ENCODE data around the gene MTURN. TPM values are rescaled to one million over a fixed set of nuclear protein-coding genes. Genes with fewer than 3 reads are reported as not detected.
"Not testable (repeated sequence)": the region's sequence is repeated elsewhere in the genome, so short reads cannot be mapped to it uniquely, and the experiment has no call there.

MTURN gene
- total RNA-seq, 1 donor from 2014 or later = 368 TPM

DNA sequence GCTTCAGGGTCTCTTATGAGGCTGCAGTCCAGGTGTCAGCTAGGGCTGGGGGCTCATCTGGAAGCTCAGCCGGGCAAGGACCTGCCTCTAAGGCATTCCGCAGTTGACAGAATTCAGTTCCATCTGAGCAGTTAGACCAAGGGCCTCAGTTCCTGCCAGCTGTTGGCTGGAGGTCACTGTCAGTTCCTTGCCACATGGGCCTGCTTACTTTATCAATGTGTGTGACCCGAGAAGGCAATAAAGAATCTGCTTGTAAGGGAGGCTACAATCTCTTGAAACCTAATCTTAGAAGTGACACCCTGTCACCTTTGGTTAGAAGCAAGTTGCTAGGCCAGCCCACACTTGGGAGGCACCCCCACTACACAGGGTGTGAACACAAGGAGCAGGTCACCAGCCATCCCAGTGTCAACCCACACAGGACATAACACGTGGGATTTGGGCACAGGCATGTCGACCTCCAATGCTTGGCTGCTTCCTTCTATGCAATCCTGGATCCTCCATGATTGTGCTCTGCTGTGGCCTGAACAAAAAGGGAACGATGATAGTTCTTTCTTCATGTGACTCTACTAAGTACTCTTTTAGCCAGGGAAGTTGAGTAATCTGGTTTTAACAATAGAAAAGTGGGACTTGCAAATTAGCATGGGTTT is 41.8 kb downstream of the MTURN start:
- FAIRE-seq (no peak), DNase-seq (ENCODE audit: low spot score in 2 of 2) (no peak)

DNA sequence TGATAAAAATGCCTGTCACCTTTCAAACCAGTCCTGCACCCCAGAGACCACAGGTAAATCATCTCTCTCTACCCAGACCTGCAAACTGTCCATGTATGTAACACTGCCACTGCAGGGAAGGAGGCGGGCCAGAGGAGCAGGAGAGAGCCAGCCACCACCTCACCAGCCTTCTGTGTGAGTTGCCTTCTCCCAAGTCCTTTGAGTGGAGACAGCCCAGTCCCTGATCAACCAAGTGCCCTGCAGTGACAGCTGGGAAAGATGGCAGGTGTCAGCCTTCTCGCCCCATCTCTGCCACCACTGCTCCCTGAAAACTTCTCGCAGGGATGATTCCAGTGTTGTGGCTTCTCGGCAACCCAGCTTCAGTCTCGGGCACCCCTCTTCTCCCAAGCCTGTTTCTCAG is 42.4 kb downstream of the MTURN start:
- DNase-seq (ENCODE audit: low spot score in 2 of 2) = no peak
- FAIRE-seq = no peak

DNA sequence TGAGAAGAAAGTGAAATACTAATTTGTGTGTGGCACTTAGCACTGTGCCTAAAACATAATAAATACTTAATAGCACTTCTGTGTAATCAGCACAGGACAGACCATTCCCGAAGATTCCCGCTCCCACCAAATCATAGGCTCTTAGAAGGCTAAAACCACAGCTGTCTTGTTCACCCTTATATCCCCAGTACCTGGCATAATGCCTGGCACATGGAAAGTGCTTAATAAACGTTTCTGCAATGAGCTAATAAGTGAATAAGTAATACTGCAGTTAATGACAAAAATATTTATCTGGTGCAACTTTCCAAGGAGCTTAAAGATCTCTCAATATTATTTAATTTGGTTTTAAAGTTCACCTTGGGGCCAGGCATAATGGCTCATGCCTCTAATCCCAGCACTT is 43.2 kb downstream of the MTURN start:
- DNase-seq (ENCODE audit: low spot score in 2 of 2) (no peak), FAIRE-seq (no peak)

DNA sequence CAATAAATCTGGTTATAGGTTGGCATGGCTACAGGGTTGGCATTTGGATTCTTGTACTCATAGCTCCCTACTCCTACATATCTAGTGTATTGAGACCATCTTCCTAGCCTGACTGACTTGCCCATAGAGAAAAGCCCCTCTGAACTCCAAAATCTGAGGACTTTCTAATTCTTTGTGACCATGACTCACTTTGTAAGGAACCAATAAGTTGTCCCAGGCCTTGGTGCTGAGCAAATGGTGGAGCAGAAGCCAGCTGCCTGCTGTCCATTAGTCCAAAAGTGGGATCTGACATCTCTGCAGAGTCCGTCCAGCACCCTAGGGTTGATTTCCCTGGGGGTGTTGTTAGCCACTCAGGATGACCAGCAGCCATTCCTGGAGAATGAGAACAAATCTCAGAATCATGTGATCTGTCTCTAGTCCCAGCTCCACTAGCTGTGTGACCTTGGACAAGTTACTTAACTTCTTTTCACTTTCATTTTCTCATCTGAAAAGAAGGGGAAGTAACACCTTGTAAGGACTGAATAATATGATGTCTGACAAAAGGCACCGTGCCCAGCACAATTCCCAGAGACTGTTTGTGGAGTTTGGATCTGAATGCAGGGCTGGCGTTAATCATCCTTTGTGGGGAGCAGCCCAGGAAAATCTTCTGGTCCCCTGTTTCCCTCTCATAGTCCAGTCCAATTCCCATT is 44.1 kb downstream of the MTURN start:
- no peak for FAIRE-seq
- DNase-seq (ENCODE audit: low spot score in 2 of 2) = no peak

DNA sequence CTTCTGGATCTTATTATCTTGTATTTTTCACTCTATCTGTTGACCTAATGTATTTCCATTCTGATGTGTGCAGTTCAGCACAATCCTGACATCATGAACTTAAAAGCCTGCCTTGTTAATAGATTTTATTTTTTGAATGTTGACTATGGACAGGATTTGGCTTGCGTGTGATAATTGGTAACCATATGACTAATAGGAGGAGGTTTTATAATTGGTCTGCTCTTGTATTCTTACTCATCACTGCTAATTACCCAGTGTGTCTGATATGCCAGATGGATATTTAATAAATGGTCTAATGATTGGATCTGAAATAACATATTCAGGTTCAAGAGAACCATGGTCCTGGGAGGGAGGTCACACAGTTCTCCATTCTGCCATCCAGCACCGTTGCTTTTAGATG is 45.9 kb downstream of the MTURN start:
- FAIRE-seq = no peak

DNA sequence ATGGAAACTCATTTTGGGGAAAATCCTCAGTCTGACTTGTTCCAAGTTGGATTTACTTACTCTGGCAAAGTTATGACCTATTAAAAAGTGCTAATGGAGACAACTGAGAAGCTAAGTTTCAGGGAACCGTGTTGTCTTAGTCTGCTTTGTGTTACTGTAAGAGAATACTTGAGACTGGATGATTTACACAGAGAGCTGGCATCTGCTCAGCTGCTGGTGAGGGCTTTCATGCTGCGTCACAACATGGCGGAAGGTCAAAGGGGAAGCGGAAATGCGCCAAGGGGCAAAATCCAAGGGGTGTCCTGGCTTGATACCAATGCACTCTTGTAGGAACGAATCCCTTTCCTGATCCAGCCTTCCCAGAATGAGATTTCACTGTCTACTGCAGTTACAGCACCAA is 46.4 kb downstream of the MTURN start:
- no peak for FAIRE-seq
- DNase-seq (ENCODE audit: low spot score in 2 of 2) = no peak

More for the DNA sequence above, 45.9 kb downstream of the MTURN start:
- no peak for DNase-seq (ENCODE audit: low spot score in 2 of 2)

DNA sequence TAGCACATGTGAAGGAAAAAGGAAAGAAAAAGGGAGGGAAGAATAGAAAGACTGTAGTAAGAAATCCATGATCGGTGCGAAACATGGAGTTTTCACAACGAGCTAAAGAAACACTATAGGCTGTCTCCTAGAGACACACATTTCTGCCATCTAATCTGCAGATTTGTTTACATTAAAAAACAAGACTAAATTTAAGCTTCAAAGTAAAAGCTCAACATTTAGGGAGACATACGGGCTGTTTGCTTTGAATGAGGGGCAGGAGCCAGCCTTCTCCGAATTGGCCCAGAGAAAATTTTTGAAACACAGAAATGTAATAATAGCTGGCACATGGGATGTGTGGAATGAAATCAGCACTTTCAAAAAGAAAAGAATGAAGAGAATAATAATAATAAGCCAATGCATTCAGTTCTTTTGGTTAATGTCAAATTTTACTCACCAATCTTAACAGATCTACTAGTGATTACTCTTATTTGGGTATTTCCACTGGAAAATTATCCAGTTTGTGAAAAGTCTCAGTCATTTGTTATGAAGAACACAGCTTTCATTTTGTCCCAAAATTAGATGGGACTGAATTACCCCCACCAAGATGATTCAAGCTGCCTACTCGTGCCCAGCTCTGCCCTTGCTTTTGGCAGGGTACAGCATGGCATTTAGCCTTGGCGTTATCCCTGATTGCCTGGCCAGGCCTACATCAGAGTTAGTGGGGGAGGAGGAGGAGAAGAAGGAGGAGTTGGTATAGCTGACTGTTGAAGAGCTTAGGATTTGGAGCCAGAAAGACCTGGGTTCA is 47.1 kb downstream of the MTURN start:
- FAIRE-seq (no peak), DNase-seq (ENCODE audit: low spot score in 2 of 2) (no peak)

DNA sequence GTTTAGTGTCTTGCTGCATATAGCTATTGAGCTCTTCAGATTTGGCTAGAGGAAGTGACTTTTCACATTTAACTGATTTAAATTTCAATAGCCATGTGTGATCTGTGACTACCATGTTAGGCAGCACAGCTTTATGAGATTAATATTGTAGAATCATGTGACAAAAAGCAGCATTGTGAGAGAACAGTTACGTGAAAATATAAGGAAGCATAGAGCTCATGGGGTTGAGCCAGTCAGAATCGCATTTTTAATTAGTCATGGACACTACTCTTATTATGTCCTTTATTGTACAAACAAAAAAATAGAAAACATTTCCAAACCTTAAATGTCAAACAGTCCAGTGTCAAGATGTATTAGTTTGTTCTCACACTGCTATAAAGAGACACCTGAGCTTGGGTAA is 48.0 kb downstream of the MTURN start:
- no peak for DNase-seq (ENCODE audit: low spot score in 2 of 2)
- no peak for FAIRE-seq

DNA sequence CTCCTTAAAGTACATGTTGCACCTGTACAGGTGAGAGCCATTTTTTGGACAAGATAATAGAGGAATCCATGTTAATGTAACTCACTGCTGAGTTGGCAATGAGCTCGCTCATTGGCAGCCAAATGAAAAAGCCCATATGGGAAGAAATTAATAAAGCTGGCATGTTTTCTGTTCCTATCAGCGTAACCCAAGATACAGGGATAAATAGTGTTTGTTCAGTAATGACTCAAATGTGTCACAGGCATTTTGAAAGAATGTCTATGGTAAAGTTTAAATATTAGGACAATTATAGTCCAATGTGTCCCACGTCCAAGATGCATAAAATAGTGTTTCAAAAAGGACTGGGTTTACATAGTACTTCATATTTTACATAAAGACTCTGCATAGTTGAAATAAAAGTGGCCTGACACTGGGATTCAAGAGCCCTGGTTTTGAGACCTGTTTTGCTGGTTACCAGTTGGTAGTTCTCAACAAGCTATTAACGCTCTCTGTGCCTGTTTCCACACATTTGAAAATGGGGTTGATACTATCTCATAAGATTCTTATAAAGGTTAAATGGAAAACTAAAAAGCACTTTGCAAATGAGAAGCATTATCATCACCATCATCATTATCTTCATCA is 49.1 kb downstream of the MTURN start:
- DNase-seq (ENCODE audit: low spot score in 2 of 2) (no peak), FAIRE-seq (no peak)

DNA sequence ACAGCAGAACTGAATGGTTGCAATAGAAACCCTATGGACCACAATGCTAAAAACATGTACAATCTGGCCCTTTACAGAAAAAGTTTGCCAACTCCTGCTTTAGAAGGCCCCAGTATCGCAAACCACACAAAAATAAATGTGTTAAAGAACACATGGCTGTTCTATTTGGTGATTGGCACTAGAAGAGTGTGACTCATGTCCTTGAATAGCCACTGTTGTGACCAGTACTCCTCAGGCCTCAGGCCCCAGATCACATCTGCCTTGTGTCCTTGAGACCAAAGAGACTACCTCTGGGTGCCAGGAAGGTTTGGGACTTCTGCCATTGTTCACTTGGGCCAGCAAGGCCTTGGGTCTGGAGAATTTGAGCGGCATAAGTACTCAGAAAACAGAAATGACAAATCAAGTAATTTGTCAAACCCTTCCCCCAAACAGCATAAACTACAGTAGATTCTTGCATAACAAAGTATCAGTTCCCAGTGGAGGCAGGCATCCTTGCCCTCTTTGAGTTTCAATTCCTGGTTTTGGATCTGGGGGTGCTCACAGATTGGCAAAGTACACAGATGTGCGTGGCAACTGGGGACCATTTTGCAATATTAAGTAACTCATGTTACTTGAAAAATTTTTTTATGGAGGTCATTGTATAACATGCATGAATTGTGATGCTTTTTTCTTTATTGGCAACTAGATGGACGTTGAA is 50.2 kb downstream of the MTURN start:
- no peak for FAIRE-seq
- no peak for DNase-seq (ENCODE audit: low spot score in 2 of 2)

DNA sequence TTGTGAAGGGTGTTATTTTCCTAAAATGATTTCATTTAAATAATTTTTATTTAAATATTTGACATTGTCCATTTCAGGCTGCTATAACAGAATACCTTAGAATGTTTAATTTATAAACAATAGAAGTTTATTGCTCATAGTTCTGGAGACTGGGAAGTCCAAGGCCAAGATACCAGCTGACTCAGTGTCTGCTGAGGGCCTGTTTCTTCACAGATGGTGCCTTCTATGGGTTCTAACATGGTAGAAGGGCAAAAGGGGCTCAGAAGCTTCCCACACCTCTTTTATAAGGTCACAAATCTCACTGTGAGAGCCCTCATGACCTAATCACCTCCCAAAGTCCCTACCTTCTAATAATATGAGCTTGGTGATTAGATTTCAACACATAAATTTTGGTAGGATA is 50.7 kb downstream of the MTURN start:
- DNase-seq (ENCODE audit: low spot score in 2 of 2) (no peak), FAIRE-seq (no peak)

DNA sequence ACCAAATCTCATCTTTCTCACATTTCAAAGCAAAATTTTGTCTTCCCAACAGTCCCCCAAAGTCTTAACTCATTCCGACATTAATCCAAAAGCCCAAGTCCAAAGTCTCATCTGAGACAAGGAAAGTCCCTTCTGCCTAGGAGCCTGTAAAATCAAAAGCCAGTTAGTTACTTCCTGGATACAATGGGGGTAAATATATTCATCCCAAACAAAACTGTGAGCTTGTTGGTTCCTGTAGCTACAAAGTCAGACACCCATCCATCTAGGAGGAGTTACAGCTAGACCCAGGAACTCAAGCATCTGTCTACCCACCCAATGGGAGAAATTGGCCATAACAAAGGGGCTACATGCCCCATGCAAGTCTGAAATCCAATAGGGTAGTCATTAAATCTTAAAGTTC is 51.9 kb downstream of the MTURN start:
- no peak for FAIRE-seq

DNA sequence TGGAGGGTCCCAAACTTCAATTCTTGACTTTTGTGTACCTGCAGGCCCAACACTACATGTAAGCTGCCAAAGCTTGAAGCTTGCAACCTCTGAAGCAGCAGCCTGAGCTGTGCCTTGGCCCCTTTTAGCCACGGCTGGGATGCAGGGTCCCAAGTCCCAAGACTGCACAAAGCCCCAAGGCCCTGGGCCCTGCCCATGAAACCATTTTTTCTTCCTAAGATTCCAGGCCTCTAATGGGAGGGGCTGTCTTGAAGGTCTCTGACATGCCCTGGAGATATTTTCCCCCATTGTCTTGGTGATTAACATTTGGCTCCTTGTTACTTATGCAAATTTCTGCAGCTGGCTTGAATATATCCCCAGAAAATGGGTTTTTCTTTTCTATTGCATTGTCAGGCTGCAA is 52.7 kb downstream of the MTURN start:
- FAIRE-seq (no peak), DNase-seq (ENCODE audit: low spot score in 2 of 2) (no peak)

More for the DNA sequence above, 51.9 kb downstream of the MTURN start:
- DNase-seq (ENCODE audit: low spot score in 2 of 2) = no peak

DNA sequence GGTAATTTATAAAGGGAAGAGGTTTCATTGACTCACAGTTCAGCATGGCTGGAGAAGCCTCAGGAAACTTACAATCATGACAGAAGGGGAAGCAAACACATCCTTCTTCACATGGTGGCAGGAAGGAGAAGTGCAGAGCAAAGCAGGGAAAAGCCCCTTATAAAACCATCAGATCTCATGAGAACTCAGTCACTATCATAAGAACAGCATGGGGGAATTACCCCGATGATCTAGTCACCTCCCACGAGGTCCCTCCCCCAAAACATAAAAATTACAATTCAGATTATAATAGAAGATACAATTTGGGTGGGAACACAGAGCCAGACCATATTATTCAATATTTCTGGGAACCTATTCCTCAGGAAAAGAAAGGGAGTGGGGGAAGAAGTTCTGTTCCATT is 53.6 kb downstream of the MTURN start:
- FAIRE-seq; DNase-seq (ENCODE audit: low spot score in 2 of 2): not testable (repeated sequence)

DNA sequence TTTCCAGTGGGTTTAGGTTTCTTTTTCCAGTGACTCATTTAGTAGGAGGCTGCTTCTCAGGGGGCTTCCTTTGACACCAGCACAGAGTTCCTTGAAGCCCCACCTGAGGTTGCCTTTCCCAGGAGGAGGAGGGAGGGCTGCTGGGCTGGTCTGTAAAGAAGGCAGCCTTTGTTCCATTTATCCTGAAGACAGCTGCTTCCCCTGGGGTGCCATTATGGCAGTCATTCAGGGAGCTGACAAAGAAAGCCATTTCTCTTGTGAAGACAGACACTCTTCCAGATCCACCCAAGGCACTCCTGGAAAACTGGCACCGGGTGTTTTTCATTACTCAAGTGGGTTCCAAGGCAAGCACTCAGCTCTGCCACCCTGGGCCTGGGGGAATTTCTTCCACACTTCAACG is 54.0 kb downstream of the MTURN start:
- FAIRE-seq (no peak), DNase-seq (ENCODE audit: low spot score in 2 of 2) (no peak)

DNA sequence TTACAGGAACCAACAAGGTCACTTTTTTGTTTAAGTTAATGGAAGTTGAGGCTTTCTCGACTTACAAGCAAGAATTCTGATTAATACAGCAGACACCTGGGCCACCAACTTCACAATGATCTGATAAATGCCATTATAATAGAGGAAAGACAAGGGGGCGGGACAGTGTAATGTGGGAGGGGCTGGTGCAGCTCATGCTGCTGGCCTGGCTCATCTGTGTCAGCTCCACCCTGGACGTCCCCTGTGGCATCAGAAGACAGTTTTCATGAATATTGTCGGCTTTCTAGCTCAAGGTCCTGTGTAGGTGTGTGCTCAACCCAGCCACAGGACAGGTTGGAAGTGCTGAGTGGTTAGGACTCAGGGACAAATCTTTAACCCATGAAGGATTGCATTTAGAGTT is 57.0 kb downstream of the MTURN start:
- no peak for FAIRE-seq

DNA sequence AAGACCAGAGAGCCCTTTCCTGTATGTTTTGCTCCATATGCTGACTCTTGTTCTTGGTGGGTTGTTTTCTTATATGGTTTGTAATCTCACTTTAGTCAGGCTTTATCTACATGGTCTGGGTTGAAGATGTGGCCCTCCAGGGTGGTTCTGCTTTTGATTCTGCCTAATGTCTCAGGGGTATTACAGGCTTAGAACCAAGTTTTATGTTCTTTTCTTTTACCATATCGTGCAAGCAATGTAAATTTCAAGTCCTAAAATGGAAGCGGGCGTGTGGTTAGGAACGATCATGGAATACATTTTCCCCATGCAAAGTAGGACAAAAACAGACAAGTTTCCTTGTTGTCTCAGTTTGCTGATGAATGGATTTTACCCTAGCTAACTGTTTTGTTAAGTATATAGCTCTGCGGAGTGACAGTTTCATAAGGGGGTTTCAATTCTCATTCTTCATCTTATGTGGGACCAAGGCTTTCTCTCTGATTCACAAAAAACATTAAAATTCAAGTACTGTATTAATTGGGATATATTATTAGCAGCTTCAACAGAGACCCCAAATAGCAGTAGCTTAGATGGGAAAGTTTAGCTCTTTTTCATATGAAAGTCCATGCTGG is 58.7 kb downstream of the MTURN start:
- no peak for FAIRE-seq
- no peak for DNase-seq (ENCODE audit: low spot score in 2 of 2)

More for the DNA sequence above, 57.0 kb downstream of the MTURN start:
- no peak for DNase-seq (ENCODE audit: low spot score in 2 of 2)

DNA sequence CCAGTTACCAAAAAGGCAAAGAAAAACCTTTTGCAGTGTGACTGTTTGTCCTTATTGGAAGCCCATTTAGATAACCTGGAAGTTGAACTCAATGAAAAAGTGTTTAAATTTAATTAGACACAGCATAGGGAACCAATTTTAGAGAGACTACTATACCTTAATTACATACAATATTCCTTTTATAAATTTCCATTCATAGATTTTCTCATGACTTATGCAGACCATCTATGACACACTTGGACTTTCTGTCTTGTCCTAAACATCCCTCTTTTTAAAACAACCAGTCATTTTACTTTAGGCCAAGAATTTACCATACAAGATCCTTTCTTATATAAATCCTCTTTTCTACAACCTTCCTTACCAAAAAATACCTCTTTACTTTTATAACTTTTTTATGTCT is 61.6 kb downstream of the MTURN start:
- DNase-seq (ENCODE audit: low spot score in 2 of 2) (no peak), FAIRE-seq (no peak)

DNA sequence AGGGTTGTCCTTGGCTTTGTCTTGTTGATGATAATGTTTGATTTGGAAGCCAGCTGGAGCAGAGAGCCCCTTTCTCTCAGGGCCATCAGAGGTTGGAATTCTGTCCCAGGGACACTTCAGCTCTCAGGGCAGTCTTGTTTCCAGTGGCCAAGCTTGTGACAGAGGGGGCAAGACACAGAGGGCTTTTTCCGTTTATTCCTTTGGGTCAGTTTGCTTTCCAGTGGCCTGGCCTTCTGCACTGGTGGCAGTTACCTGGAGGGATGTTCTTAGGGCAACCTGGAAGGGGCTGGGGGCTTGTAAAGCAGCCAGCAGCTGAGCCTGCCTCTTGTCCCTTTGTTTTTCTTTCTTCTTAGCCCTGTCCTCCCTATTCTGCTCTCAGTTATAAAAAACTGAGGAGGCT is 62.7 kb downstream of the MTURN start:
- FAIRE-seq (no peak), DNase-seq (ENCODE audit: low spot score in 2 of 2) (no peak)

DNA sequence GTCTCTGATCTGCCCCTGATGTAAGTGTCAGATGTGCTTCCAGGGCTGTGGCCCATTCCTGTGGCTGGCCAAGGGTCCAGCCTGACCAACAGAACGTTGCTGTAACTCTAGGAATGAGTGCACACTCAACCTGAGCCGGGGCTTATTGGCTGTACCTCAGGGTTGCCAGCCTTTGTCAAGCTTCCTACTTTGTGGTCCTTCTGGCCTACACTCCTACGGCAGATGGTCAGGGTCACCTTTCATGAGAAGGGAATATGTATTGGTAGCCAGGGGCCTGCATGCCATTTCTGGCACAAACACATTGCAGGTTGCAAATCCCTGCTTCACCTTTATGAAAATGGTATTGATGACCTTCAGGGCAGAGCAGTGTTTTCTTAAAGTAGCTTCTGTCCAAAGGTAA is 64.5 kb downstream of the MTURN start:
- FAIRE-seq (no peak), DNase-seq (ENCODE audit: low spot score in 2 of 2) (no peak)
